Activated CD8-positive, alpha-beta T cell treated with anti-CD3 and anti-CD28 coated beads for 36 hours (primary cell): Measurements from ENCODE around the gene ALOX12. TPM values are rescaled to one million over a fixed set of nuclear protein-coding genes. Genes with fewer than 3 reads are reported as not detected.

Experiments
- ATAC-seq: fragments of 200-7000 bp; cut with Tn5 transposase; one replicate; pipeline ENCODE4 v1.10.0; 2021; ENCODE audit warnings: mild to moderate bottlenecking, moderate library complexity
- CTCF ChIA-PET: fragments of 350-600 bp; sonication (Branson Sonifier 250); formaldehyde crosslinking; loops from one replicate; lab custom pipeline; 2021; ENCODE audit warnings: antibody characterized with exemption; lab: Charles Lee
- POLR2A ChIA-PET: fragments of 350-600 bp; sonication (Branson Sonifier 250); formaldehyde crosslinking; loops from one replicate; lab custom pipeline; 2021; ENCODE audit warnings: antibody characterized with exemption; lab: Charles Lee
- DNase-seq: peaks from one replicate; pipeline ENCODE4 v3.0.0-alpha.2; 2020
- H3K27ac Mint-ChIP-seq: one replicate; pipeline ENCODE4 v1.8.0; 2021; ENCODE audit warnings: mild to moderate bottlenecking, mixed read lengths
- H3K27me3 Mint-ChIP-seq: one replicate; pipeline ENCODE4 v1.8.0; 2021; ENCODE audit warnings: mixed read lengths
- H3K36me3 Mint-ChIP-seq: one replicate; pipeline ENCODE4 v1.8.0; 2021; ENCODE audit warnings: low read depth, mixed read lengths
- H3K4me1 Mint-ChIP-seq: one replicate; pipeline ENCODE4 v1.8.0; 2021; ENCODE audit warnings: low read depth, mixed read lengths
- H3K4me3 Mint-ChIP-seq: one replicate; pipeline ENCODE4 v1.8.0; 2021; ENCODE audit warnings: mild to moderate bottlenecking, moderate library complexity, mixed read lengths
- H3K9me3 Mint-ChIP-seq: one replicate; pipeline ENCODE4 v1.8.0; 2021; ENCODE audit warnings: mixed read lengths
- CTCF ChIP-seq: fragments of 200-600 bp; IDR thresholded peaks from one replicate; pipeline ENCODE4 v1.8.0; 2022; ENCODE audit warnings: antibody characterized with exemption, mild to moderate bottlenecking
- intact Hi-C: fragments of 100-400 bp; cut with micrococcal nuclease; formaldehyde crosslinking; loops from one replicate; pipeline ENCODE4 v1.10.0; 2022
- total RNA-seq, 2 experiments: library from RNA; stranded (reverse); gene quantifications; one replicate each; pipeline ENCODE4 v1.2.3, GENCODE V29; 2021

Gene ALOX12
- total RNA-seq, 2 experiments from 2014 or later, result not detected

- Mint-ChIP-seq H3K36me3 (peaks cover 1% of the 10 kb centered on the region), H3K27me3 (peaks cover 2% of the 10 kb centered on the region), H3K4me1 (peaks cover 44% of the 10 kb centered on the region), H3K4me3 (peak overlapping the region; percentile 77), H3K27ac (peak overlapping the region; percentile 85), H3K9me3 (no peaks in the 10 kb centered on the region)
- DNase-seq (peak; percentile 70), ATAC-seq (peak; percentile 37)
- POLR2A ChIA-PET, result interaction anchor here (0.8 to 1.5 kb wide), 6 partner anchors 10 to 90 kb away, joined by 3 to 5 read pairs (median 3); no protein-coding TSS in a partner anchor
- intact Hi-C loops, result no loop called here
- no peak for TF ChIP-seq CTCF
- CTCF ChIA-PET, result interaction anchor here (0.9 to 2.9 kb wide), 7 partner anchors 10 to 136 kb away, joined by 3 to 9 read pairs (median 4); no protein-coding TSS in a partner anchor
Observed at GRCh38 chr17:7041607-7042500, 46.0 kb downstream of the ALOX12 start.

- POLR2A ChIA-PET, result interaction anchor here (0.8 to 1.3 kb wide), 5 partner anchors 9 to 89 kb away, joined by 3 to 5 read pairs (median 3); no protein-coding TSS in a partner anchor
- peaks cover 46% of the 10 kb centered on the region for H3K4me1 Mint-ChIP-seq
- ATAC-seq (peak; percentile 48), DNase-seq (peak; percentile 78)
- H3K4me3 Mint-ChIP-seq, result peak overlapping the region; percentile 77
- no peaks in the 10 kb centered on the region for H3K9me3 Mint-ChIP-seq
- H3K36me3 Mint-ChIP-seq, result peaks cover 1% of the 10 kb centered on the region
- CTCF ChIA-PET, result interaction anchor here (0.9 to 2.9 kb wide), 6 partner anchors 9 to 135 kb away, joined by 3 to 9 read pairs (median 4); no protein-coding TSS in a partner anchor
- peaks cover 2% of the 10 kb centered on the region for H3K27me3 Mint-ChIP-seq
- no peak for TF ChIP-seq CTCF
- intact Hi-C loops, result no loop called here
- peak overlapping the region; percentile 85 for H3K27ac Mint-ChIP-seq
Observed at GRCh38 chr17:7042501-7043181, 46.8 kb downstream of the ALOX12 start.

- DNase-seq, result no peak
- no peak for TF ChIP-seq CTCF
- intact Hi-C loops, result no loop called here
- ChIA-PET POLR2A (interaction anchor here (1.3 kb wide), 1 partner anchor 89 kb away, joined by 3 read pairs; no protein-coding TSS in a partner anchor), CTCF (interaction anchor here (1.3 to 1.7 kb wide), 2 partner anchors 39 to 93 kb away, joined by 3 to 4 read pairs; no protein-coding TSS in a partner anchor)
- no peak for ATAC-seq
- Mint-ChIP-seq H3K9me3 (no peaks in the 10 kb centered on the region), H3K27me3 (peaks cover 2% of the 10 kb centered on the region), H3K36me3 (peaks cover 1% of the 10 kb centered on the region), H3K4me3 (peak overlapping the region; percentile 77), H3K27ac (peak overlapping the region; percentile 85), H3K4me1 (peaks cover 41% of the 10 kb centered on the region)
Observed at GRCh38 chr17:7043182-7043496, 47.3 kb downstream of the ALOX12 start.

- ChIA-PET POLR2A (interaction anchor here (0.9 kb wide), 2 partner anchors 135 to 194 kb away, joined by 3 read pairs; no protein-coding TSS in a partner anchor), CTCF (interaction anchor here (1.2 to 12.3 kb wide), 6 partner anchors 85 to 377 kb away, joined by 3 to 371 read pairs (median 12); partner anchors contain the start of genes ACADVL, ASGR1 and DLG4)
- H3K4me3 Mint-ChIP-seq, result peak within 1 kb of the TSS; percentile 77
- DNase-seq, result peak; percentile 59
- H3K9me3 Mint-ChIP-seq, result no peaks in the 10 kb centered on the region
- H3K36me3 Mint-ChIP-seq, result peaks cover 1% of the 10 kb centered on the region
- no peak for TF ChIP-seq CTCF
- peak; percentile 5 for ATAC-seq
- intact Hi-C loops, result no loop called here
- peaks cover 2% of the 10 kb centered on the region for H3K27me3 Mint-ChIP-seq
- H3K27ac Mint-ChIP-seq, result peak within 1 kb of the TSS; percentile 85
- peaks cover 38% of the 10 kb centered on the region for H3K4me1 Mint-ChIP-seq
Observed at GRCh38 chr17:7043497-7044198, 47.8 kb downstream of the ALOX12 start, which contains the start of gene SLC16A11. TSS of gene SLC16A11 (minus strand) at chr17:7044092. CDS start at chr17:7043513, 579 bp downstream.
